Nephron progenitor cell (in vitro differentiated cells): Measurements from ENCODE around the gene C1QTNF1.

Source experiments
- DNase-seq: peaks from one replicate; pipeline ENCODE4 v3.0.0; 2021
- H3K27ac Mint-ChIP-seq: 2 replicates; pipeline ENCODE4 v1.8.0; 2021; ENCODE audit warnings: mild to moderate bottlenecking, moderate library complexity, mixed read lengths
- H3K27me3 Mint-ChIP-seq: 2 replicates; pipeline ENCODE4 v1.8.0; 2021; ENCODE audit warnings: mild to moderate bottlenecking, low read depth, mixed read lengths; ENCODE audit not compliant: poor library complexity
- H3K36me3 Mint-ChIP-seq: 2 replicates; pipeline ENCODE4 v1.8.0; 2021; ENCODE audit warnings: low read depth, mixed read lengths
- H3K4me1 Mint-ChIP-seq: 2 replicates; pipeline ENCODE4 v1.8.0; 2021; ENCODE audit warnings: mixed read lengths
- H3K4me3 Mint-ChIP-seq: 2 replicates; pipeline ENCODE4 v1.8.0; 2021; ENCODE audit warnings: mild to moderate bottlenecking, moderate library complexity, mixed read lengths
- H3K9me3 Mint-ChIP-seq: 2 replicates; pipeline ENCODE4 v1.8.0; 2021; ENCODE audit warnings: mild to moderate bottlenecking, moderate library complexity, mixed read lengths
- TF ChIP-seq, protein P1 (sequence below): fragments of 200-600 bp; sonication (generic); IDR thresholded peaks from 2 replicates; pipeline ENCODE4 v1.5.0; 2021; ENCODE audit warnings: antibody characterized with exemption

C1QTNF1 gene

DNA sequence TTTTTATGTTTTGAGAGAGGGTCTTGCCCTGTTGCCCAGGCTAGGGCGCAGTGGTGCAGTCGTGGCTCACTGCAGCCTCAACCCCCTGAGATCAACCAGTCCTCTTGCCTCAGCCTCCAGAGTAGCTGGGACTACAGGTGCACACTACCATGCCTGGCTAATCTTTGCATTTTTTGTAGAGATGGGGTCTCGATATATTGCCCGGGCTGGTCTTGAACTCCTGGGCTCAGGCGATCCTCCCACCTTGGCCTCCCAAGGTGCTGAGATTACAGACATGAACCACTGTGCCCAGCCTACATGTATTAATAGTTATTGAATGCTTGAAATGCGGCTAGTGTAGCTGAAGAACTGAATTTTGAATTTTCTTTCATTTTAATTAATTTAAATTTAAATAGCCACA, 12.2 kb downstream of the C1QTNF1 start:
- no peak for DNase-seq
- no peaks in the 10 kb centered on the region for H3K36me3 Mint-ChIP-seq
- H3K4me3 Mint-ChIP-seq = no peak overlapping the region
- no peak overlapping the region for H3K27ac Mint-ChIP-seq
- H3K27me3 Mint-ChIP-seq = peaks cover 35% of the 10 kb centered on the region
- H3K9me3 Mint-ChIP-seq = no peaks in the 10 kb centered on the region
- H3K4me1 Mint-ChIP-seq = peaks cover 6% of the 10 kb centered on the region
- TF ChIP-seq, protein P1, sequence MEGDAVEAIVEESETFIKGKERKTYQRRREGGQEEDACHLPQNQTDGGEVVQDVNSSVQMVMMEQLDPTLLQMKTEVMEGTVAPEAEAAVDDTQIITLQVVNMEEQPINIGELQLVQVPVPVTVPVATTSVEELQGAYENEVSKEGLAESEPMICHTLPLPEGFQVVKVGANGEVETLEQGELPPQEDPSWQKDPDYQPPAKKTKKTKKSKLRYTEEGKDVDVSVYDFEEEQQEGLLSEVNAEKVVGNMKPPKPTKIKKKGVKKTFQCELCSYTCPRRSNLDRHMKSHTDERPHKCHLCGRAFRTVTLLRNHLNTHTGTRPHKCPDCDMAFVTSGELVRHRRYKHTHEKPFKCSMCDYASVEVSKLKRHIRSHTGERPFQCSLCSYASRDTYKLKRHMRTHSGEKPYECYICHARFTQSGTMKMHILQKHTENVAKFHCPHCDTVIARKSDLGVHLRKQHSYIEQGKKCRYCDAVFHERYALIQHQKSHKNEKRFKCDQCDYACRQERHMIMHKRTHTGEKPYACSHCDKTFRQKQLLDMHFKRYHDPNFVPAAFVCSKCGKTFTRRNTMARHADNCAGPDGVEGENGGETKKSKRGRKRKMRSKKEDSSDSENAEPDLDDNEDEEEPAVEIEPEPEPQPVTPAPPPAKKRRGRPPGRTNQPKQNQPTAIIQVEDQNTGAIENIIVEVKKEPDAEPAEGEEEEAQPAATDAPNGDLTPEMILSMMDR = no peak

DNA sequence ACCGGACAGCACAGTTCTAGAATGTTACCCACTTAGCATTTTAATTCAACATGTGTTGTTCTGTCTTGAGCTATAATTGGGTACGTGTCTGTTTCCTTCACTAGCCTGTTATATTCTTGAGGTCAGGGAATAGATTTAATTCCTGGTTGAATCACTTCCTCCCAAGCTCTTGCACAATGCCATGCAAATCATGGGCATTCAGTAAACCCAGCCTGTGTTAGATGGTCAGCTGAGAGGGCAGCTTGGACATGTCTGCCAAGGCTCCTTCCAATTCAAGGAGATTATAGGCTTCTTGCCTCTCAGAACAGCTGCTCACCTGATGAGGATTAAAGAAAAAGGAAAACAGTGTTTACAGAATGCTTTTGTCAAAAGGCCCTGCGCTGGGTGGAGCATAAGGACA, 12.6 kb downstream of the C1QTNF1 start:
- TF ChIP-seq, protein P1 = no peak
- H3K4me1 Mint-ChIP-seq = peaks cover 6% of the 10 kb centered on the region
- DNase-seq = no peak
- H3K9me3 Mint-ChIP-seq = no peaks in the 10 kb centered on the region
- peaks cover 31% of the 10 kb centered on the region for H3K27me3 Mint-ChIP-seq
- H3K36me3 Mint-ChIP-seq = no peaks in the 10 kb centered on the region
- H3K27ac Mint-ChIP-seq = no peak overlapping the region
- no peak overlapping the region for H3K4me3 Mint-ChIP-seq

DNA sequence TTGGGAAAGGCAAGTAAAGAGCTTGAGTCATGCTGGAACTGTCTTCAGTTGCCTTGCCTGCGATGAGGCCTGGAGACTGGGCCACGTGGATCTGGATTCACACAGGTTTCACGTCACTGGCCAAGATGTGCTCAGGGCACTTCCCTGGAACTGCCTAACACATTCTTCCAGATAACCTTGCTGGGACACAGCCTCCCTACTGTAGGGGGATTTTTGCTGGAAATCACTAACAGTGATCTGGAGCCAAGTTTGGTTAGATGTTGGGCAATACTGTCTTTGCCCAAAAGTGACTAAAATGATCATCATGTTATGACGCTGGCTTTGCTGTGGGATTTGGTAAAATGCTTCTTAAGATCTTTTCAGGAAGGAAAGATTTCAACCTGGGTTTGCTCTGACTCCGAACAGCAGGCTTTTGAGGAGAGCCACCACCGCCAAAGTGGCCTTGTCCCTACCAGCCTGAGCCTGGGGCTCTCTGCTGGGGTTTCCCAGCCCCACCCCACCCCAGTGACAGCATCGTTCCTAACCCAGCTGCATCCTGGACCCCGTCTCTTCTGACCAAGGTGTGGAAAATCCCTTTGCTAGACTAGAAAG, 14.7 kb downstream of the C1QTNF1 start:
- Mint-ChIP-seq H3K4me3 (no peak overlapping the region), H3K9me3 (no peaks in the 10 kb centered on the region), H3K27me3 (peaks cover 16% of the 10 kb centered on the region), H3K27ac (no peak overlapping the region), H3K4me1 (peaks cover 13% of the 10 kb centered on the region), H3K36me3 (no peaks in the 10 kb centered on the region)
- DNase-seq = no peak
- TF ChIP-seq, protein P1 = no peak

DNA sequence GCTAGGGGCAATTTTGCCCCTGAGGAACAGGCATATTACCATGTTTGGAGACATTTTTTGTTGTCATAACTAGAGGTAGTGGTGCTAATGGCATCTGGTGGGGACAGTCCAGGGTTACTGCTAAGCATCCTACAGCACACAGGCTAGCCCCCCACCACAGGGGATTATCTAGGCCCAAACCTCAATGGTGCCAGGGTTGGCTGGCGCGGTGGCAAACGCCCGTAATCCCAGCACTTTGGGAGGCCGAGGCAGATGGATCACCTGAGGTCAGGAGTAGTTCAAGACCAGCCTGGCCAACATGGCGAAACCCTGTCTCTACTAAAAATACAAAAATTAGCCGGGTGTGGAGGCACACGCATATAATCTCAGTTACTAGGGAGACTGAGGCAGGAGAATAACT, 15.2 kb downstream of the C1QTNF1 start:
- Mint-ChIP-seq H3K27me3 (peaks cover 18% of the 10 kb centered on the region), H3K4me1 (peaks cover 19% of the 10 kb centered on the region), H3K27ac (no peak overlapping the region), H3K36me3 (no peaks in the 10 kb centered on the region), H3K9me3 (no peaks in the 10 kb centered on the region), H3K4me3 (no peak overlapping the region)
- DNase-seq = no peak
- TF ChIP-seq, protein P1 = no peak

DNA sequence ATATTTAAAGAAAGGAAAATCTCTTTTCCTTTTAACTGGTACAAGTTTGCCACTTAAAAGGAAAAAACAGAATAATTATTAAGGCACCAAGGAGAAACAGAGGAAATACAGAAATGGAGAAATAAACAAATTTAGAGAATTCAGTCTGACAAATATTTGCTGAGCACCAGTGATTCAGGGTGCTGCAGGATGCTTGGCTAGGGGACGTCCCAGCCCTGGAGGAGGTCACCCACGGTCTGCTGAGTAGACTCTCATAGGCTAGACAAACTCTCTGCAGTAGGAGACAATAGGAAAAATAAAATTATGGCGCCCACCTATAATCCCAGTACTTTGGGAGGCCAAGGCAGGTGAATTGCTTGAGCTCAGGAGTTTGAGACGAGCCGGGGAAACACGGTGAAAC, 15.9 kb downstream of the C1QTNF1 start:
- TF ChIP-seq, protein P1 = no peak
- H3K27me3 Mint-ChIP-seq = peaks cover 21% of the 10 kb centered on the region
- no peak overlapping the region for H3K4me3 Mint-ChIP-seq
- peaks cover 18% of the 10 kb centered on the region for H3K4me1 Mint-ChIP-seq
- H3K36me3 Mint-ChIP-seq = no peaks in the 10 kb centered on the region
- H3K27ac Mint-ChIP-seq = no peak overlapping the region
- H3K9me3 Mint-ChIP-seq = no peaks in the 10 kb centered on the region
- DNase-seq = no peak

DNA sequence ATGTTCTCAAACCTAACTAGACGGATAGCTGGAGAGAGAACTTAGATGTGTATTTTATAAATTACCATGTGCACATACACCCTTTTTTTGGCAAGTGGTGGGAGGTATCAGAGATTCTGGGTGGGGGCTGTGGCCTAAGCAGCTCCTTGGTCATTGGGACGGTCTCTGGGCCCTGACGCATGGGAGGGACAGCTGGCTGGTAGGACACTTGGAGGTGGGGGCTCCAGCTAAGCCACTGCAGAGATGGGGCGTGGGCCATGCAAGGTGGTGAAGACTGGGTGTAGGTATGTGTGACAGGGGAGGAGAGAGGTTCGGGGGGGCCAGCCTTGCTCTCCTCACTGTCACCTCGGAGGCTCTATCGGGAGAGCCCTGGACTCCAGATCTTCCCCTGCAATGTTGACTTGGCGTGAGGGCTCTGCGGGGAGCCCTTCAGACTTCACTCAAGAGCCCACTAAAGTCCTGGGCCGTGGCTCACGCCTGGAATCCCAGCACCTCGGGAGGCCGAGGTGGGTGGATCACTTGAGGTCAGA, 17.1 kb downstream of the C1QTNF1 start:
- Mint-ChIP-seq H3K9me3 (no peaks in the 10 kb centered on the region), H3K27me3 (peaks cover 21% of the 10 kb centered on the region), H3K36me3 (no peaks in the 10 kb centered on the region), H3K27ac (no peak overlapping the region), H3K4me3 (no peak overlapping the region), H3K4me1 (peaks cover 21% of the 10 kb centered on the region)
- DNase-seq = no peak
- TF ChIP-seq, protein P1 = no peak
